GF-D8 (cell line): ENCODE data around the gene PIGR.

Experiments
- DNase-seq: peaks from one replicate; lab custom pipeline; 2025; lab: John Stamatoyannopoulos, UW

Gene PIGR

DNA sequence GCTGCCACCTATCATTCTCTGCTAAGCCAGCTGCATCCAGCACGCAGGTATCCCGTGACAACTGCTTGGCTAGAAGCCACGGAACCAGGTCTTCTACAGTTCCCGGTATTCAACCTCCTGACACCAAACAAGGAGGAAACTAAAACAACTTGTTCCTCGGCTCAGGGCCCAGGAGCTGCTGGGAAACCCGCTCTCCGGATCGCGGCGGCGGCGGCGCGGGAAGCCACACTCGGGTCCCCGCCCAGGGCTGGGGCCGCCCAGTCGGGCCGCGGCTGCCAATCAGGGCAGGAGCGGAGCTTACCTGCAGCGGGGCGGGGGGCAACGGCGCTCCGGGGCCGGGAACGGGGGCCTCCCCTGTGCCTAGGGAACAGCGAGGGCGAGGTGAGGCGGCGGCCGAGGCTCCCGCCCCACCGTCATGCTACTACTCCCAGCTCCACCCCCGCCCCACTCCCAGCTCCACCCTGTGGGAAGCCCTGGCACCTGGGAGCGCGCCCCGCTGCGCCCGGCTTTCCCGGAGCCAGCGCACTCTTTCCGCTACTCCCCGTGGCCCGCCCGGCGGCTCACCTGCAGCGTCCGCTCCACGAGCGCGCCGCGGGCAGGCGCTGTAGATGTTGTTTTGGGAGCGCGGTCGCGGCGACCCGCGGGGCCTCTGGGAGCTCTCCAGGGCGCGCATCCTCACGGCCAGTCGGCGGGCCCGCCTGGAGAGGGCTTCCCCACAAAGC, 36.9 kb downstream of the PIGR start:
- no peak for DNase-seq

DNA sequence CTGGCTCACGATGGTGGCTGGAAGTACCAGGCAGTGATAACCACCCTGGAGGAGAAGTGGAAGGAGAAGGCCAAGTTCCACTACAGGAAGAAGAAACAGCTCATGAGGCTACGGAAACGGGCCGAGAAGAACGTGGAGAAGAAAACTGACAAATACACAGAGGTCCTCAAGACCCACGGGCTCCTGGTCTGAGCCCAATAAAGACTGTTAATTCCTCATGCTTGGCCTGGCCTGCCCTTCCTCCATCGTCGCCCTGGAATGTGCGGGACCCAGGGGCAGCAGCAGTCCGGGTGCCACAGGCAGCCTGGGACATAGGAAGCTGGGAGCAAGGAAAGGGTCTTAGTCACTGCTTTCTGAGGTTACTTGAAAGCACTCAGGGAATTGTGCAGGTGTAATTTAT, 38.2 kb downstream of the PIGR start:
- DNase-seq, result no peak

DNA sequence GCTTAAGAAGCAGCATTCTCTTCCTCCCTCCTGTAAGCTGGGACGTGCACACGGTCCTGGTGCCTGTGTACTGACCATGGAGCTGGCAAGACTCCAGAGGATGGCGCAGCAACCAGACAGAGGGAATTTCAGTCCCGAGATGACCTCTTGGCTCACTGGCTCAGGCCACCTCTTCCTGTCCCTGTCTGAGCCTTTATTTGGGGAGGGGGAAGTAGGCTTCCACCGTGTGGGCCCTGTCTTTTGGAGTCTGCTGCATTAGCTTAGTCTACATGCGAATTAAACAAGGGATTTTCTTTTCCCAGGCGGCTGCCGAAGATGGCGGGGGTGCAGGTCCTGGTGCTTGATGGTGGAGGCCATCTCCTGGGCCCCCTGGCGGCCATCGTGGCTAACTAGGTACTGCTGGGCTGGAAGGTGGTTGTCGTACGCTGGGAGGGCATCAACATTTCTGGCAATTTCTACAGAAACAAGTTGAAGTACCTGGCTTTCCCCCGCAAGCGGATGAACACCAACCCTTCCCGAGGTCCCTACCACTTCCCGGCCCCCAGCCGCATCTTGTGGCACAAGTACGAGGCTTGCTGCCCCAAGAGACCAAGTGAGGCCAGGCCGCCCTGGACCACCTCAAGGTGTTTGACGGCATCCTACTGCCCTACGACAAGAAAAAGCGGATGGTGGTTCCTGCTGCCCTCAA, 38.8 kb downstream of the PIGR start:
- no peak for DNase-seq

DNA sequence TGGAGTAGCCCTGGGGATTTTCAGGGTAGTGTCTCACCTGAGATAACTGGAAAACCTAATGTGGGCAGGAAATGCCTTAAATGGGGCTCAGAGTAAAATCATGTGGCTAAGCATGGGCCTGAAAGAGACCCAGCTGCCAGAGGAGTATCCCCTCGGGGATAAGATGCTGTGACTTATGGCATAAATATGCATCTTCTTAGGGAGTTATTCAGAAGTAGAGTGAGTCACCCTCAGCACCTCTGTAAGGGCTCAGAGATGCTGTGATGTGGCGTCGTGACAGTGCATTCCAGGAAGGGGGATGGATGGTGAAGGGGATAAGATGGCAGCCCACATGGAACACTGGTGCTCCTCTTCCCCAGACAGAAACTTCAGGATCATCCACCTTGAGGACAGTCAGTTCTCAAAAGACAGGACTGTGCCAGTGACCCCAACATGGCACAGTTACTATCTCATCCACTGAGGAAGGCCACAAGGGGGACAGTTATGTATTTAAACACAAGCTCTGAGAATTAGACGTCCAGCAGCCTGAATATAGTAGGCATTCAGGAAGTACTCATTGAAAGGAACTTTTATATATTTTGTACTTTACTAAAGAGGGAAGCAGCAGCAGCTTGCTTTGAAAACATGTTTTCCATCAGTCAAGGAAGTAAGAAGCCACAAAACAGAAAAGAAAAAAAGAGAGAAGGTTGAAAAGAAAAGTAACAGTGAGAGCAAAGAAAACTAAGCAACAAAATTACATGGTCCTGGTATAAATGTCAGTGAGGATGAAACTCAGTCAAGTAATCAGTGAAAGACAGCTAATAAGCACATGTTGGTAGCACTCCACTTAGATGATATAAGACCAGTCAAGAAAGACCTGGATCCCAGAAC, 40.7 kb downstream of the PIGR start:
- no peak for DNase-seq

DNA sequence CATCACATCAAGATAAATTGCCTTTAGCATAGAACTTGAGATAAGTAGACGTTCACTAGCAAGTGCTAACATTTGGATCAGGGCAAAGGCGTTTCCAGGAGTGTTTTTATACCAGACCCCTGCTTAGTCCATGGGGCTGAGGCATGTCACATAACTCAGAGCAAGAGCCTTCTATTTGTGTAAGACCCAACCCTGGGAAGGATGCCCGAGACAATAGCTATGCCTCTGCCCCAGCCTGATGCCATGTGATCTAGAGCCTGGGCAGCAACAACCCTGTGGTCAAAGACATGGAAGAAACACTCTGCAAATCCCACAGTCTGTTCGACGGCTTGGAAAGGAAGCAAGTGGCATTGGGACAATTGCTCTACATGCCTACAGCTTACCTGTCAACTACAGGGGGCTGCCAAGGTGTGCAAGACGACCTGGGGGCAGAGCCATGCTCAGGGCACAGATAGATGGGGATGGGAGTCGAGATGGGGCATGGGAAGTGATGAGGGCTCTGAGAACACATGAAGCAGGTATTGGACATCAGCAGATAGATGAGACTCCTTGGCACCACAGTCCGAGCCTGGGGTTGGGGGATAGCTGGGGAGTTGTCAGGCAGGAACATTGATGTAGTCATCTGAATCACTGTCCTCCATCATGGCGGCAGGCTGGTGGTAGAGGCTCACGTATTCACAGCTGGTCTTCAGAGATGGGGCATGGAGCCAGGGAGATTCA, 41.7 kb downstream of the PIGR start:
- DNase-seq, result no peak

DNA sequence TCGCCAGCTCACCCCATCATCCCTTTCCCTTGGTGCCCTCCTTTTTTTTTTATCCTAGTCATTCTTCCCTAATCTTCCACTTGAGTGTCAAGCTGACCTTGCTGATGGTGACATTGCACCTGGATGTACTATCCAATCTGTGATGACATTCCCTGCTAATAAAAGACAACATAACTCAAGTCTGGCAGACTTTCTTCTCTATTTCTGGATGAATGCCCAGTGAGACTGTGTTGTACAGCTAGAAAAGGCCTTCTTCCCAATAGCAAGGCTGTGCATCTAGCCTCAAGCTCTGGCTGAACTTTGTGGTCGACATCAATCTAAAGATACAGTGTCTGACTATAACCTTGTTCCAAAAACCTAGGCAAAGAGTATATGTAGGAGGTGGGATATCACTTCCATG, 42.6 kb downstream of the PIGR start:
- DNase-seq, result no peak

DNA sequence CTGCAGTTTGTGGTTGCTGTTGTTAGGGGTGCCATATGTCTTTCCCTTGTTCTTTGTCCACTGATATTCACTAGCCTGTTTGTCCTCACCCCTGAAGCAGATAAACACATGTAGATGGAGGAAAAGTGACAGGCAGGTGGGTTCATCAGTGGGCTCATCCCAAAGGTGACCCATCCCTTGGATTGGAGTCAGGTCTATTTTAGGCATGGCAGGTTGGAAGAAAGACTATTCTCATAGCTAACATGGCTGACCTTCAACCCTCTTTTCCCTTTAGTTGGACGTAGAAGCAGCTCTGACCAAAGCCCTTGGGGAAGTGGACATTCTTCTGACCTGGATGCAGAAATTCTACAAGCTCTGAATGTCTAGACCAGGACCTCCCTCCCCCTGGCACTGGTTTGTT, 43.6 kb downstream of the PIGR start:
- no peak for DNase-seq

DNA sequence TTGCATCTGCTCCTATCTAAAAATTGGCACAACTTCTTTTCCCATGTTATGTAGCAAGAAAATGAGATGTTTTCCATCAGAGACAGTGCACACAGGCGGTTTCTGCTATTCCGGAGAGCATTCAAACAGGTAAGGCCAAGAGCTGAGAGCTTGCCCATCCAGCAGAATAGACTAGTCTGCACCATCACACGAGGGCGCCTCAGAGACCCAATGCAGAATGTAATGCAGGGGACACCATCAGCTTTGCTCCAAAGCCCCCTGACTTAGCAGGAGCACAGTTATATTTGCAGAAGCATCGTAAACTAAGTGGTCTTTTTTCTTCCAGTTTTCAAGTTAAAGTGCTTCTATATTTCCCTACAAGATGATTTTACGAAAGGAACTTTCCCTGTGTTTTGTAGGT, 44.3 kb downstream of the PIGR start:
- no peak for DNase-seq

DNA sequence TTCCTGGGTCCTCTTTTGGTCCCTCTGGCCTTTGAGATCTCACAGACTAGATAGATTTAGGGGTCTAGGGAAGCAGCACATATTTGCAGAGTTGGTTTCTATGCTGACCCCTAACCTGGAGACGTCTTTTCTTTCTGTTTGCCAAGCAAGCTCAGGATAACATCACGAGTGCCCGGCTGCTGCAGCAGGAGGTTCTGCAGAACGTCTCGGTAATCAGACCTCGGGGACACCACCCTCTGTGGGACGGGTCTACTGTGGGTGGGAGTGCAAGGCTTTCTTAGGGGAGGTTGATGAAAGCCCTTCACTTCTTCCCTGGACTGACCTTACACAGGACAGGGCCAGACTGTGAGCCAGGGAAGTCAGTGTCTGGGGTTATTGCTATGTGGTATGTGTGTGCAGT, 46.1 kb downstream of the PIGR start:
- DNase-seq, result no peak

DNA sequence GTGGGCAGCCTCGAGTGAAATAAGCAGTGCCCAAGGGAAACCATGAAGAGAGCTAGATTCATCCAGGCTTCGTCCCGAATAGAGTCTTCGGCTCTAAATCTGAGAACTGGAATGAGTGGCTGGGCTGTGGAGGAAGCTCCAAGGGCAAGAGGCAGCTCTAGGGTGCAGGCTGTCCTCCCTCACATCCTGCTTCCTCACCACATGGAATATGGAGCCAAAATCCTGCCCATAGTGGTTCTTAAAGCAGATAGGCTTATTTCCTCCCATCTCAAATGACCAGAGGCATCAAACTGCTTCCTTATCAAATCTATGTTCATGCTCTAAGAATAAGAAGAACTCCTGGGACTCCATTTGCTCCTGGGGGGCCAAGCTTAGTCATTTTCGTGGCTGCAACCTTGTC, 46.5 kb downstream of the PIGR start:
- no peak for DNase-seq

DNA sequence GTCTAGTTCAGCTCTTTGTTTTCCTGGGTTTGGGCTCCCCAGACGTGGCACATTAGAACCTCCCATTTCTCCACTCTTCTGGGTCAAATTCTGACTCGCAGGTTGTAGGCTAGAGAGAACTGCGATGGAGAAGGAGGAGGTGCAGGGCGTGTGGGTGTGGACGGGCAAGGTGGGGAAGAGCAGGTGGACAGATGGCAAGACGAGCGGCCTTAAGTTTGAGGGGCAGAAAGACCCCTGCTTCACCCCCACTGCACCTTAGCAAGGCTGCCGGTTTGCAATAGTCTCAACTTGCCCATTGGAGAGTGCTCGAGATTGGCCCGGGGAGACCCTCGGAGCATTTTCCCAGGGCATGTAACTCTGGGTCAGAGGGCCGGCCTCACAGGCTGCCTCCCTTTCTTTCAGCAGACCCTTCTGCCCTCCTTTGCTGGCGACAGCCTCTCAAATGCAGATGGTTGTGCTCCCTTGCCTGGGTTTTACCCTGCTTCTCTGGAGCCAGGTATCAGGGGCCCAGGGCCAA, 47.3 kb downstream of the PIGR start:
- no peak for DNase-seq

DNA sequence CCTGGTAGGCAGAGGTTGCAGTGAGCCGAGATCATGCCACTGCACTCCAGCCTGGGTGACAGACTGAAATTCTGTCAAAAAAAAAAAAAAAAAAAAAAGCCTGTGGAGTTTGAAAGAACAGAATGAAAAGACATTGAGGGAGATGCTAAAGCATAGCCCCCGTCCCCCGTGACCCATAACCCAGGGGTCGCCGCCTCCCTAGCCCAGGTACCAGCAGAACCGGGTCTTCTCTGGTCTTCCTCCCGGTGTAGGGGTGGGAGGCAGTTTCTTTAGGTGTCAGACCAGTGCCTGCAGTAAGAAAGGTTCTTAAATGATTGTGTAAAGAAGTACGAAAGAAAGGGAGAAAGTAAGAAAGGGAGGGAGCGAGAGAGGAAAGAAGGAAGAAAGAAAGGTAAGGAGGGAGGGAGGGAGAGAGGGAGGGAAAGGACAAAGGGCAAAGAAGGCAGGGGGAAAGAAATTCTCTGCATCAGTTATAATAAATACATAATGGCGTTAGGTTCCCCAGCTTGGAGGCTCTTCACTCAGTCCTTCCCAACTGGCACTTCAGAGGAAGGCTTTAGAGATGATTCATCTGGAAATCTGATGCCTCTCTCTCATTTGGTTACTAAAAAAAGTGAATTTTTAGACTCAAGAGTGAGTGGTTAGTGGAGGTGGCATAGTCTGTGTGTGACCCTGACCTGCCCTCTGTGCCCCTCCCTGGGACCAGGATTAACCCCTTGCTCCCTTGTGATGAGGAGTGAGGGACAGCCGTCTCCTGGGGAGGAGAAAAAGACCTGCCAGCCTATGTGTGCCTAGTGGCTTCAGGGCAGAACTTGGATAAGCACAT, 48.0 kb downstream of the PIGR start:
- DNase-seq, result no peak

DNA sequence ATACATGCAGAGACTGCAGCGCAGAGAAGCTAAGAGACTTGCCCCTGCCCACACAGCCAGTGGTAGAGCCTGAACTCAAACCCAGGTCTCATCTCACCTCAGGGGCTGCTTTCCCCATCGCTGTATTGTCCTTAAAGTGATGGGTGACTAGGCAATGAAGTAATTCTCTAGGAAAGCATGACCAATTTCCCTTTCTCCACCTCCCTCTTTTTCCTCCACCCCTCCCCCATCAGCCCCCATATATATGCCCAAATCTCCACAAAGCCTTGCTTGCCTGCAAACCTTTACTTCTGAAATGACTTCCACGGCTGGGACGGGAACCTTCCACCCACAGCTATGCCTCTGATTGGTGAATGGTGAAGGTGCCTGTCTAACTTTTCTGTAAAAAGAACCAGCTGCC, 49.1 kb downstream of the PIGR start, which contains the start of gene IL24:
TSS of gene IL24 (plus strand) at position 269 of the 400 bp plus-strand sequence. CDS start 390 bp downstream, outside the sequence.
- no peak for DNase-seq

DNA sequence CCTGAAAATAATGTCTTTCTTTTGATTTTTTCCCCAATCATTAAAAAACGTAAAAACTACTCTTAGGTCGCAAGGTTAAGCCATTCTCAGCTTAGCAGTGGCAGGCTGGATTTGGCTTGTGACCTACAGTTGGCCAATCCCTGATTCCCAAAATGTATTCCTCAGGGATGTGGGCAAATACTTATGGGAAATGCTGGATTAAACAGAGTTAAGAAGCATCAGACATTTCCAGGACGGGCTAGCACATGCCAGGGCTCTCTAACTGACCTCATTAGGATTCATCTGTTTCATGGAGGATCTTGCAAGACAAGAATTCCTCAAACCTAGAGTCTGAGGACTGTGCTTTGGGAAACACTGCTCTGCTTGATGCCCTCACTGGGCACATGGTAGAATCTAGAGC, 50.0 kb downstream of the PIGR start:
- no peak for DNase-seq

DNA sequence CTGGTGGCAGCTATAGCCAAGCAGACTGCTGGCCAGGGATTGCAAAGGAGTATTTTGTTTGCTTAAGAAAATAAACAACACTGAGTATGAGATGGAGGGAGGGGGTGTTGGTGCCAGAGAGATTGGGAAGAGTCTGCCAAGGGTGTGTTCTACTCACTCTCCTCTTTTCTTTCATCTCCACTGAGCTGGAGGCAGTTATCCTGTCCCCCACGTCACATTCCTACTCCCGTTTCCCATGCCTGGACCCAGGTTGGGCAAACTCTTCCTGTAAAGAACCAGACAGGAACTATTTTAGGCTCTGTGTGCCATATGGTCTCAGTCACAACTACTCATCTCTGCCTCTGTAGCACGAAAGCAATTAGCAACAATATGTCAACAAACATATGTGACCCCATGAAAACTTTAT, 50.4 kb downstream of the PIGR start:
- DNase-seq, result no peak

DNA sequence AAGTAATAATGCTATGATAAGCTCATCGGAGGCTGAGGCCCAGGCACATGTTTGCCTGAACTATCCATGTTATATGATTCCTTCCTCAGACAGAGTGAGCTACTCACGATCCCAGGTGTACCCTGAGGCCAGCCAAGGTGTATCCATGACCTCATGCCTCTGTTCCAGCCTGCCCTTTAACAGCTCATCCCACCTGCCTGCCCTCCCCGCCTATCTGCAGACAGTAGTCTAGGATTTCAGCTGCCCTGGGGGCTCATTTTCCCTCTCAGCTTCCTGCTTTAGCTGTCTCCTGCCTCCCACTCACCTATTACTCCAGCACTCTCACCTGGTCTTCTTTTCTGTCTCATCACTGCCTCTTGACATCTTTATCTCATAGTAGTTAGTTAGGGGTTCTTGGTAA, 50.9 kb downstream of the PIGR start:
- no peak for DNase-seq

DNA sequence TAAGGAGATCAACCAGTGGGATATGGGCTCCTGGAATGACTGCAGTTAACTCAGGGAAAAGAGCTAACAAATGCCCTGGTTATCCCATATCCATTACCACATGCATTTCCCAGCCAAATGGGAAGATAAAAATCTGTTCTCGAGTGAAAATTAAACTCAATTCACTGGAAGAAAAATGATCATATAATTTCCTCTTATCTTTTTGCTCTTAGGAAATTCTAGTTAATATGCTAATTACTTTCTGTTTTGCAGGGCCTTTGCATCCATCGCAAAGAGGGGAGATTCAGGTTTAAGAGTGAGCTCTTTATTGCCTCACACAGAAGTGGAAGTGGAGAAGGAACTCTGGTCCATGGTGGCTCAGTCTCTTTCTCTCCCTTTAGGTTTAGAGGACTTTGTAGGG, 52.9 kb downstream of the PIGR start:
- DNase-seq, result no peak

DNA sequence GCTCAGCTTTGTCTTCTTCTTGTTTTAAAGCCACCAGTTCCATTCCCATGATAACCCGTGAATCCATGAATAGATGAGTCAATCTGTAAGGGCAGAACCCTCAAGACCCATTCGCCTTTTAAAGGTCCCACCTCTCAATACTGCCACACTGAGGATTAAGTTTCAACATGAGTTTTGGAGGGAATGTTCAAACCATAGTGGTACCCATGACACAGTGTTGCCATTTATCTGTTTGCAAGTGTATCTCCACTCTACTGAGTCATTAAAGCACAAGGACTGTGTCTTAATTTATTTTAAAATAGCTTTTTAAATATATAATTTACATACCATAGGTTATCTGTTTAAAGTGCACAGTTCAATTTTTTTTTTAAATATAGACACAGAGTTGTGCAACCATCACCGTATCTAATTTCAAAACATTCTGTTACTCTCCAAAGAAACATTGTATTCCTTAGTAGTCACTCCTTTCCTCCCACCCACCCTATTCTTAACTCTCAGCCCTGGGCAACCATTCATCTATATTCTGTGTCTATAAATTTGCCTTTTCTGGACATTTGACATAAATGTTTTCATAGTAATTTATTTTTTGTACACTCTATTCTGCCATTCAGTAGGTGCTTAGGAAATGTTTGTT, 53.8 kb downstream of the PIGR start:
- no peak for DNase-seq

DNA sequence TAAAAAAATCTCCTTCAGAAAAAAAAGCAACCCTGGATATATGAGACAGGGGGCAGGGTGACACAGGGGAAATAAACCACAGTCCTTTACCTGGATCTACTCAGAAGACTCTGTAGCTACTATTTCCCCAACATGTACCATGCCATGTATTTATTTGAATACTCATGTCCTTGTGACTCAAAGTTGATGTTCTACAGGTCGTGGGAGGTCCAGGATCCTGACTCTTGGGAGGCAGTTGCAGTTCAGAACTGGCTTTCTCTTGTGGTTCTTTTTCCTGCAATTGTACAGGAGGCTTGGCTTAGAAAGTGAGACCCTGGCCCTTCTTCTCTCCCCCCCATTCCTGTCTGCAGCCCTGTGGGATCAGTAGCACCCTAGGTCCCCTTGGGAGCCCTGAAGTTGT, 54.9 kb downstream of the PIGR start:
- DNase-seq, result no peak
